ENCODE data around the gene CBLN4. TPM values are rescaled to one million over a fixed set of nuclear protein-coding genes. Genes with fewer than 3 reads are reported as not detected.

CBLN4 gene
- total RNA-seq, 1 experiment from 2014 or later = not detected

GRCh38 chr20:56001106-56001785, 4.1 kb downstream of the CBLN4 start:
- H3K79me2 ChIP-seq (ENCODE audit: insufficient read depth, low read length) = no peaks in the 10 kb centered on the region
- H4K20me1 ChIP-seq (ENCODE audit: insufficient read depth) = no peaks in the 10 kb centered on the region
- H3K9me2 ChIP-seq (ENCODE audit: insufficient read depth) = no peaks in the 10 kb centered on the region
- no peak overlapping the region for H3K4me2 ChIP-seq (ENCODE audit: low read length)
- no peak overlapping the region for H3K9ac ChIP-seq (ENCODE audit: low read length)
- no peak for TF ChIP-seq ATF3 (IDR thresholded peaks at IDR 0.05)
- TF ChIP-seq EGR1 (IDR thresholded peaks at IDR 0.05; ENCODE audit: low read depth) = no peak
- TF ChIP-seq CEBPB (IDR thresholded peaks at IDR 0.05; ENCODE audit: low read depth) = no peak
- TF ChIP-seq SRF (IDR thresholded peaks at IDR 0.05; ENCODE audit: low read depth) = no peak
- TF ChIP-seq EZH2 (IDR thresholded peaks at IDR 0.05) = no peak
- H3K9me3 ChIP-seq (ENCODE audit: control insufficient read depth in 1 of 2, insufficient read depth in 1 of 2, low read depth in 1 of 2, low read length in 2 of 2) = peaks cover 17 to 18% of the 10 kb centered on the region in 2 experiments; a peak in 2 of 4 replicates
- DNase-seq (ENCODE audit: low read depth, low spot score) (no peak), ATAC-seq (no peak)
- H3K4me1 ChIP-seq (ENCODE audit: control insufficient read depth in 1 of 2, insufficient read depth in 2 of 2, low read length in 2 of 2) = no peaks in the 10 kb centered on the region
- no TSS peak for BruUV-seq (replicated peaks)
- ChIA-PET POLR2A (no interaction called here), CTCF (no interaction called here), RAD21 (ENCODE audit: low non-redundant PET in 1 of 2, low total read pairs in 2 of 2, uncharacterized antibody in 2 of 2, unreplicated experiment in 2 of 2) (no interaction called here)
- H2AFZ ChIP-seq (ENCODE audit: low read depth, low read length, poor library complexity, severe bottlenecking) = no peak overlapping the region
- H3K4me3 ChIP-seq (replicated peaks in 1 of 2; ENCODE audit: low read depth in 1 of 2, low read length in 2 of 2) = no peak overlapping the region
- no peak overlapping the region for H3K27ac ChIP-seq (ENCODE audit: low read depth, low read length)
- no peaks in the 10 kb centered on the region for H3K27me3 ChIP-seq (ENCODE audit: insufficient read depth, low read length)
- intact Hi-C loops (cut with micrococcal nuclease) = no loop called here
- H3K36me3 ChIP-seq (ENCODE audit: control insufficient read depth in 1 of 2, insufficient read depth in 2 of 2, low read length in 2 of 2) = no peaks in the 10 kb centered on the region

- no peak for DNase-seq (ENCODE audit: low read depth, low spot score)
- Histone ChIP-seq H3K9me3 (ENCODE audit: control insufficient read depth in 1 of 2, insufficient read depth in 1 of 2, low read depth in 1 of 2, low read length in 2 of 2) (peaks cover 4 to 11% of the 10 kb centered on the region in 2 experiments; a peak in 2 of 4 replicates), H3K36me3 (ENCODE audit: control insufficient read depth in 1 of 2, insufficient read depth in 2 of 2, low read length in 2 of 2) (no peaks in the 10 kb centered on the region), H2AFZ (ENCODE audit: low read depth, low read length, poor library complexity, severe bottlenecking) (no peak overlapping the region), H3K4me2 (ENCODE audit: low read length) (no peak overlapping the region), H3K27ac (ENCODE audit: low read depth, low read length) (no peak overlapping the region), H3K4me1 (ENCODE audit: control insufficient read depth in 1 of 2, insufficient read depth in 2 of 2, low read length in 2 of 2) (no peaks in the 10 kb centered on the region), H3K4me3 (replicated peaks in 1 of 2; ENCODE audit: low read depth in 1 of 2, low read length in 2 of 2) (no peak overlapping the region), H4K20me1 (ENCODE audit: insufficient read depth) (no peaks in the 10 kb centered on the region), H3K27me3 (ENCODE audit: insufficient read depth, low read length) (no peaks in the 10 kb centered on the region), H3K9ac (ENCODE audit: low read length) (no peak overlapping the region), H3K79me2 (ENCODE audit: insufficient read depth, low read length) (no peaks in the 10 kb centered on the region), H3K9me2 (ENCODE audit: insufficient read depth) (no peaks in the 10 kb centered on the region)
- ATAC-seq = no peak
- RAD21 ChIA-PET (ENCODE audit: low non-redundant PET in 1 of 2, low total read pairs in 2 of 2, uncharacterized antibody in 2 of 2, unreplicated experiment in 2 of 2) = no interaction called here
- no TSS peak for BruUV-seq (replicated peaks)
- POLR2A ChIA-PET = no interaction called here
- intact Hi-C loops (cut with micrococcal nuclease) = no loop called here
- TF ChIP-seq ELF1 (IDR thresholded peaks at IDR 0.05; ENCODE audit: borderline replicate concordance, low read depth) (no peak), RAD21 (IDR thresholded peaks at IDR 0.05; ENCODE audit: low read depth) (no peak), SIN3A (IDR thresholded peaks at IDR 0.05; ENCODE audit: low read depth) (no peak), POLR2A (IDR thresholded peaks at IDR 0.05; ENCODE audit: borderline replicate concordance, extremely low read depth, insufficient read depth, insufficient read length) (no peak), SP1 (IDR thresholded peaks at IDR 0.05; ENCODE audit: low read depth) (no peak), SRF (IDR thresholded peaks at IDR 0.05; ENCODE audit: low read depth) (no peak), JUND (IDR thresholded peaks at IDR 0.05) (no peak), REST (IDR thresholded peaks at IDR 0.05; ENCODE audit: low read depth) (no peak), EZH2 (IDR thresholded peaks at IDR 0.05) (no peak), CBX3 (IDR thresholded peaks at IDR 0.05; ENCODE audit: low read depth) (no peak)
- TF ChIP-seq, protein P1, sequence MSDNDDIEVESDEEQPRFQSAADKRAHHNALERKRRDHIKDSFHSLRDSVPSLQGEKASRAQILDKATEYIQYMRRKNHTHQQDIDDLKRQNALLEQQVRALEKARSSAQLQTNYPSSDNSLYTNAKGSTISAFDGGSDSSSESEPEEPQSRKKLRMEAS (IDR thresholded peaks at IDR 0.05) = no peak
- CTCF ChIA-PET = no interaction called here
These were observed 26.8 kb downstream of the CBLN4 start for GRCh38 chr20:55978550-55978949.

Data from HCT116 (cell line).